B cell (primary cell): ENCODE measurements around the gene TBXAS1. TPM values are rescaled to one million over a fixed set of nuclear protein-coding genes. Genes with fewer than 3 reads are reported as not detected.

ENCODE experiments used
- ATAC-seq: fragments of 200-7000 bp; cut with Tn5 transposase; one replicate; pipeline ENCODE4 v1.10.0; 2021; ENCODE audit warnings: low read depth, mild to moderate bottlenecking, moderate number of reproducible peaks, moderate library complexity
- CTCF ChIA-PET: fragments of 350-600 bp; sonication (Branson Sonifier 250); formaldehyde crosslinking; loops from one replicate; lab custom pipeline; 2021; ENCODE audit warnings: antibody characterized with exemption, inconsistent platforms; lab: Charles Lee
- POLR2A ChIA-PET: fragments of 350-600 bp; sonication (Branson Sonifier 250); formaldehyde crosslinking; loops from one replicate; lab custom pipeline; 2021; ENCODE audit warnings: antibody characterized with exemption; lab: Charles Lee
- DNase-seq: peaks from one replicate; pipeline ENCODE4 v3.0.0; 2013
- H2AFZ ChIP-seq: 2 replicates; pipeline ENCODE4 v1.6.1; 2012; ENCODE audit warnings: mild to moderate bottlenecking, low read depth, low read length; ENCODE audit not compliant: insufficient read depth, poor library complexity, severe bottlenecking
- H3K27ac ChIP-seq, 2 donors: 1 replicate in 1 of 2; 2 replicates in 1 of 2; pipeline ENCODE4 v1.5.1; 2012 to 2013; ENCODE audit warnings: low read length in 2 of 2, mild to moderate bottlenecking in 2 of 2, moderate library complexity in 1 of 2
- H3K27me3 ChIP-seq, 4 experiments: fragments of 200-600 bp in 1 of 4; sonication (generic) in 1 of 4; replicated peaks in 1 of 4; 1 replicate in 2 of 4; 2 replicates in 2 of 4; pipeline versions ENCODE4 v1.6.1 to v1.7.0; 2013 to 2016; ENCODE audit warnings: low read length in 3 of 4, mild to moderate bottlenecking in 2 of 4, mixed read lengths in 1 of 4, moderate library complexity in 1 of 4; ENCODE audit not compliant: insufficient read depth in 4 of 4, control insufficient read depth in 3 of 4; ENCODE audit errors: control extremely low read depth in 1 of 4
- H3K36me3 ChIP-seq, 2 experiments: replicated peaks in 1 of 2; 1 replicate in 1 of 2; 2 replicates in 1 of 2; pipeline versions ENCODE4 v1.6.1 to v1.7.1; 2013; ENCODE audit warnings: low read length in 1 of 2; ENCODE audit not compliant: insufficient read depth in 2 of 2, control insufficient read depth in 1 of 2; ENCODE audit errors: control extremely low read depth in 1 of 2, extremely low read depth in 1 of 2
- H3K4me1 ChIP-seq, 2 donors: fragments of 200-600 bp in 1 of 2; sonication (generic) in 1 of 2; 1 replicate in 1 of 2; 2 replicates in 1 of 2; pipeline versions ENCODE4 v1.5.1 to v1.6.1; 2013 to 2017; ENCODE audit warnings: low read length in 2 of 2; ENCODE audit not compliant: control insufficient read depth in 2 of 2, insufficient read depth in 2 of 2
- H3K4me2 ChIP-seq: replicated peaks from 2 replicates; pipeline ENCODE3; 2012; ENCODE audit warnings: mild to moderate bottlenecking, low read depth, low read length; ENCODE audit not compliant: poor library complexity, severe bottlenecking
- H3K4me3 ChIP-seq, 5 experiments: fragments of 200-600 bp in 1 of 5; sonication (generic) in 1 of 5; 1 replicate in 3 of 5; 2 replicates in 2 of 5; pipeline versions ENCODE4 v1.5.1 to v1.7.0; 2011 to 2016; ENCODE audit warnings: low read length in 4 of 5, mild to moderate bottlenecking in 4 of 5, low read depth in 2 of 5, control low read depth in 1 of 5, moderate library complexity in 1 of 5; ENCODE audit not compliant: insufficient read depth in 1 of 5; ENCODE audit errors: control extremely low read depth in 1 of 5, extremely low read depth in 1 of 5
- H3K79me2 ChIP-seq: fragments of 200-600 bp; sonication (generic); one replicate; pipeline ENCODE4 v1.6.0; 2016; ENCODE audit warnings: low read length; ENCODE audit not compliant: control insufficient read depth, insufficient read depth
- H3K9ac ChIP-seq: fragments of 200-600 bp; sonication (generic); 2 replicates; pipeline ENCODE4 v1.6.1; 2017; ENCODE audit warnings: mild to moderate bottlenecking, low read length, moderate library complexity
- H3K9me3 ChIP-seq, 3 donors: one replicate each; pipeline versions ENCODE4 v1.6.1 to v1.7.1; 2013; ENCODE audit warnings: low read length in 2 of 3; ENCODE audit not compliant: control insufficient read depth in 2 of 3, insufficient read depth in 1 of 3; ENCODE audit errors: control extremely low read depth in 1 of 3
- H4K20me1 ChIP-seq: 2 replicates; pipeline ENCODE4 v1.6.0; 2012; ENCODE audit warnings: mild to moderate bottlenecking, low read length; ENCODE audit not compliant: insufficient read depth, control insufficient read depth, poor library complexity, severe bottlenecking
- H3K27ac Mint-ChIP-seq: one replicate; pipeline ENCODE4 v1.8.0; 2021; ENCODE audit warnings: mixed read lengths
- H3K27me3 Mint-ChIP-seq: one replicate; pipeline ENCODE4 v1.8.0; 2021; ENCODE audit warnings: mixed read lengths
- H3K4me1 Mint-ChIP-seq: one replicate; pipeline ENCODE4 v1.8.0; 2021; ENCODE audit warnings: mixed read lengths
- H3K4me3 Mint-ChIP-seq: one replicate; pipeline ENCODE4 v1.8.0; 2021; ENCODE audit warnings: mixed read lengths
- H3K9me3 Mint-ChIP-seq: one replicate; pipeline ENCODE4 v1.8.0; 2022; ENCODE audit warnings: mixed read lengths; ENCODE audit not compliant: insufficient read depth
- EZH2 ChIP-seq: IDR thresholded peaks from 2 replicates; pipeline ENCODE4 v1.6.1; 2012; ENCODE audit warnings: borderline replicate concordance, low read depth, mild to moderate bottlenecking, moderate library complexity, low read length; ENCODE audit not compliant: insufficient read depth, poor library complexity, severe bottlenecking
- WGBS: methylation state at CpG from one replicate; pipeline ENCODE4 v1.1.5; 2013; ENCODE audit warnings: missing lambda C conversion rate; ENCODE audit not compliant: insufficient coverage; 5-methylcytosine and 5-hydroxymethylcytosine counted together
- intact Hi-C: fragments of 100-400 bp; cut with micrococcal nuclease; formaldehyde crosslinking; loops from one replicate; pipeline ENCODE4 v1.10.0; 2022
- polyA plus RNA-seq: library from polyadenylated mRNA; depleted of rRNA; stranded (reverse); fragments of >200 nt; gene quantifications from 2 replicates; pipeline ENCODE4 v1.2.3, GENCODE V29; 2012
- total RNA-seq, 2 donors: library from RNA; stranded (reverse); fragments of 120-200 nt in 1 of 2; gene quantifications; 1 replicate in 1 of 2; 2 replicates in 1 of 2; pipeline versions ENCODE4 v1.2.3 to v1.2.4, GENCODE V29; 2013 to 2022
- TF ChIP-seq, protein P1 (sequence below): fragments of 200-600 bp; IDR thresholded peaks from one replicate; pipeline ENCODE4 v1.8.0; 2022; ENCODE audit warnings: antibody characterized with exemption, mild to moderate bottlenecking

Gene TBXAS1
- total and polyA plus RNA-seq, 2 donors (not counting 1 experiment from before 2014, with no cell fraction given) = 8.1 to 21.0 TPM

DNA sequence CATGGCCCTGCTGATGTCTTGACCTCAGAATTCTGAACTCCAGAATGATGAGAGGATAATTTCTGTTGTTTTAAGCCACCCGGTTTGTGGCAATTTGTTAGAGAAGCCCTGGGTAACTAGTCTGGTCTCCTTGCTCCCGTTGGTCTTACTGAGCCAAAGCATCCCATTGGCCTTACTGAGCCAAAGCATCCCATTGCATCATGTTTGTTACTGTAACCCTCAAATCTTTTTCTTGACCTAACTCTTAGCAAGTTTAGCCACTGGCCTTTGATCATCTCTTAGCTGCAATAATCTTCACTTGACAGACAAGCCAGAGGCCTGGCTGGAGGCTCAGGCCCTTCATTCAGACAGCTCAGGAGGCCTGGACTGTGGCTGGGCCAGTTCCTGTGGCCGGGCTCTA is 21.8 kb downstream of the TBXAS1 start:
- Histone ChIP-seq H4K20me1 (no peaks in the 10 kb centered on the region), H2AFZ (no peak overlapping the region), H3K79me2 (no peaks in the 10 kb centered on the region), H3K27me3 (no peaks in the 10 kb centered on the region), H3K4me2 (no peak overlapping the region), H3K27ac (no peak overlapping the region), H3K4me1 (peaks cover 9 to 12% of the 10 kb centered on the region in 2 donors), H3K4me3 (no peak overlapping the region), H3K9ac (no peak overlapping the region), H3K36me3 (no peaks in the 10 kb centered on the region), H3K9me3 (peaks cover 0 to 3% (median 0%) of the 10 kb centered on the region in 3 donors)
- 0% methylated on average over 1 of the region's 3 CpGs for WGBS
- Mint-ChIP-seq H3K4me1 (peaks cover 16% of the 10 kb centered on the region), H3K27ac (no peak overlapping the region), H3K27me3 (peaks cover 5% of the 10 kb centered on the region), H3K4me3 (no peak overlapping the region), H3K9me3 (no peaks in the 10 kb centered on the region)
- TF ChIP-seq, protein P1, sequence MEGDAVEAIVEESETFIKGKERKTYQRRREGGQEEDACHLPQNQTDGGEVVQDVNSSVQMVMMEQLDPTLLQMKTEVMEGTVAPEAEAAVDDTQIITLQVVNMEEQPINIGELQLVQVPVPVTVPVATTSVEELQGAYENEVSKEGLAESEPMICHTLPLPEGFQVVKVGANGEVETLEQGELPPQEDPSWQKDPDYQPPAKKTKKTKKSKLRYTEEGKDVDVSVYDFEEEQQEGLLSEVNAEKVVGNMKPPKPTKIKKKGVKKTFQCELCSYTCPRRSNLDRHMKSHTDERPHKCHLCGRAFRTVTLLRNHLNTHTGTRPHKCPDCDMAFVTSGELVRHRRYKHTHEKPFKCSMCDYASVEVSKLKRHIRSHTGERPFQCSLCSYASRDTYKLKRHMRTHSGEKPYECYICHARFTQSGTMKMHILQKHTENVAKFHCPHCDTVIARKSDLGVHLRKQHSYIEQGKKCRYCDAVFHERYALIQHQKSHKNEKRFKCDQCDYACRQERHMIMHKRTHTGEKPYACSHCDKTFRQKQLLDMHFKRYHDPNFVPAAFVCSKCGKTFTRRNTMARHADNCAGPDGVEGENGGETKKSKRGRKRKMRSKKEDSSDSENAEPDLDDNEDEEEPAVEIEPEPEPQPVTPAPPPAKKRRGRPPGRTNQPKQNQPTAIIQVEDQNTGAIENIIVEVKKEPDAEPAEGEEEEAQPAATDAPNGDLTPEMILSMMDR = no peak
- no peak for TF ChIP-seq EZH2
- intact Hi-C loops = no loop called here
- ChIA-PET POLR2A (no interaction called here), CTCF (no interaction called here)
- DNase-seq = no peak
- ATAC-seq = no peak

DNA sequence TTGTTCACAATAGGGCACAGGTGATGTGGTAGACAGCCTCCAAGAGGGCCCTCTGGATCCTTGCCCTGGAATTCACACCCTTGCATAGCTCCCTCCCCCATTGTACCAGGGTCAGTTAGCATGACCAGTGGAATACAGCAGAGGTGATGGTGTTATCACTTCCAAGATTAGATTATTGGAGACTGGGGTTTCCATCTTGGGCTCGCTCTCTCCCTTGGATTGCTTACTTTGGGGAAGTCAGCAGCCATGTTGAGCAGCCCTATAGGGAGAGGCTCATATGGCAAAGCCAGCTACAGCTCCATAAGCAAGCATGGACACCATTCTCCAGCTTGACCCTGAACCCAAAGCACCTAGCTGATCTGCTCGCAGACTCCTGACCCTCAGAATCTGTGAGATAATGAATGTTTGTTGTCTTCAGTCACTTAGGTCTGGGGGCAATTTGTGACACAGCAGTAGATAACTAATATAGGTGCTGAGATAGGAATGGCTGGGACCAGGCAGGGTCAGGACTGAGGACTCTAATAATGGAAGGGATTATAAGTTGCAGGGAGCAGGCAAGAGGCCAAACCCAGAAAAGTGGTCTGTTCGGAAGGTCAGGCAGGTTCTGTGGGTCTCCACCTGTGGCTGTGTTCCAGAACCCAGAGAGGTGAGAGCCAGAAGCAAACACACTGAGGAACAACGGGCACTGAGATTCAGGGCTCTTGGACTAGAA is 22.9 kb downstream of the TBXAS1 start:
- Histone ChIP-seq H3K27ac (no peak overlapping the region), H2AFZ (no peak overlapping the region), H3K4me1 (peaks cover 12 to 15% of the 10 kb centered on the region in 2 donors), H3K4me3 (no peak overlapping the region), H3K4me2 (no peak overlapping the region), H3K79me2 (no peaks in the 10 kb centered on the region), H4K20me1 (no peaks in the 10 kb centered on the region), H3K9ac (no peak overlapping the region), H3K27me3 (no peaks in the 10 kb centered on the region), H3K36me3 (no peaks in the 10 kb centered on the region), H3K9me3 (peaks cover 0 to 3% (median 0%) of the 10 kb centered on the region in 3 donors)
- ATAC-seq (no peak), DNase-seq (no peak)
- no peak for TF ChIP-seq EZH2
- H3K9me3 Mint-ChIP-seq = no peaks in the 10 kb centered on the region
- WGBS = 96% methylated on average over 3 of the region's 4 CpGs
- peaks cover 18% of the 10 kb centered on the region for H3K4me1 Mint-ChIP-seq
- no peak overlapping the region for H3K27ac Mint-ChIP-seq
- H3K4me3 Mint-ChIP-seq = no peak overlapping the region
- POLR2A ChIA-PET = no interaction called here
- H3K27me3 Mint-ChIP-seq = peaks cover 5% of the 10 kb centered on the region
- CTCF ChIA-PET = no interaction called here
- intact Hi-C loops = no loop called here
